GM12891 (cell line): Measurements from ENCODE around the gene NPY.

Experiments used
- PAX5 ChIP-seq: IDR thresholded peaks from 2 replicates; pipeline ENCODE4 v1.6.1; 2011; ENCODE audit warnings: low read length, moderate library complexity, mild to moderate bottlenecking; ENCODE audit not compliant: insufficient read depth, severe bottlenecking
- POLR2A ChIP-seq: IDR thresholded peaks from 2 replicates; pipeline ENCODE4 v1.6.1; 2011; ENCODE audit warnings: low read depth, low read length, control low read depth
- POLR2AphosphoS5 ChIP-seq: IDR thresholded peaks from 2 replicates; pipeline ENCODE4 v1.6.1; 2011; ENCODE audit warnings: low read depth, low read length, control low read depth
- POU2F2 ChIP-seq: IDR thresholded peaks from 2 replicates; pipeline ENCODE4 v1.6.1; 2011; ENCODE audit warnings: low read depth, mild to moderate bottlenecking, control low read depth, low read length, moderate library complexity
- TAF1 ChIP-seq: IDR thresholded peaks from 2 replicates; pipeline ENCODE4 v1.6.1; 2011; ENCODE audit warnings: low read depth, low read length, control low read depth

GRCh38 chr7:24304494-24305095 lies 20.6 kb downstream of the NPY start:
- TF ChIP-seq POU2F2, result no peak
- no peak for TF ChIP-seq POLR2A
- no peak for TF ChIP-seq PAX5
- no peak for TF ChIP-seq TAF1
- no peak for TF ChIP-seq POLR2AphosphoS5
